Mesenteric fat pad (tissue), 1 donor: ENCODE measurements around the gene SEMA3A. TPM values are rescaled to one million over a fixed set of nuclear protein-coding genes. Genes with fewer than 3 reads are reported as not detected.
"Not testable (repeated sequence)": the region's sequence is repeated elsewhere in the genome, so short reads cannot be mapped to it uniquely, and the experiment has no call there.

Source experiments
- DNase-seq: peaks from one replicate; pipeline ENCODE4 v3.0.0-alpha.2; 2020; ENCODE audit warnings: low spot score
- long read RNA-seq: library from polyadenylated mRNA; unstranded; transcript quantifications from one replicate; pipeline ENCODE4 v2.0.0, GENCODE V29; 2020
- total RNA-seq: library from RNA; stranded (reverse); fragmentation: NEBNext Ultra II Directional; extraction: Animal tissue kit (Norgen Biotek cat#: 25700); gene quantifications from one replicate; pipeline ENCODE4 v1.2.1, GENCODE V29; 2021
- donor health status: DM: yes; HTN: yes; CAD: no.

SEMA3A gene
- 10.2 TPM for total RNA-seq
- long read RNA-seq, full-length matches to known transcripts, result 1 of 9 reads
- long read RNA-seq, partial matches to known transcripts, result 2 of 9 reads
- long read RNA-seq, other reads (novel, unspliced or antisense), result 6 of 9 reads

DNA sequence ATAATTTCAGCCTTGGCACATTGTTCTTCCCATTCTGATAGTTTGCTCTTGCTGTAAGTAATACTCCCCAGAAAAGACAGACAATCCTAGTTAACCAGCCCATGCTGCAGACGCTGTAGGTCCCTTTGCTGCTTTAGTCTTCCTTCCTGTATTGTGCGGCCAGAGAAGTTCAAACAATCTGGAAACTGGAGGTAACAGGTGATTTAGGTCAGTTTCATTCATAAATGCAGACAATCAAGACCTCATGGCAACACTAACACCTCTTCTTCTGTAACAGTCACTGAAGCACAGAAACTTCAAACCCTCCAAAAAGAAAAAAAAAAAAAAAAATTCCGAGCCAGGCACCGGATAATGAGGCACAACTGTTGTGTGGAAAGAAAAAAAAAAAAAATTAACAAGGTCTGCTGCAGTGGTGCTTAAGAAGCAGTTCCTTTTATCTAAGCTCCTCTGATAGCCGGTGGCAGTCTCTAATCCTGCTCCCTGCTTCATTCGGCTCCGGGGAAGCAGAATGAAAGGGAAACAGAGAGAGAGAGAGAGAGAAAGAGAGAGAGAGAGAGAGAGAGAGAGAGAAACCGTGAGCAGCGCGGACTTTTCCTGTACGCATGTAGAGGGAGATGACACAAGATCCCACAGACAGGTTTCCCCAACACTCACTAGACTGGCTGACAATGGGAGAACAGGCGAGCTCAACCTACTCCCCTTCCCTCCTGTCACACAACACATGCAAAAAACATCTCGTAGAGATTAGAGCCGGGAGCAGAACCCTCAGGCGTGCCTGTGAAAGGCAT is at the start of gene SEMA3A:
Gene SEMA3A (minus strand): TSS at position 306 of the 788 bp plus-strand sequence. CDS start 203 bp downstream, at position 103.
- DNase-seq, result no peak

GRCh38 chr7:84243037-84243436 is 48.4 kb upstream of the SEMA3A start:
- not testable (repeated sequence) for DNase-seq

- no peak for DNase-seq
These were observed 44.0 kb upstream of the SEMA3A start for GRCh38 chr7:84238596-84238995.

GRCh38 chr7:84237533-84238173 is 43.1 kb upstream of the SEMA3A start:
- no peak for DNase-seq

GRCh38 chr7:84236398-84236797 is 41.8 kb upstream of the SEMA3A start:
- DNase-seq, result no peak

DNA sequence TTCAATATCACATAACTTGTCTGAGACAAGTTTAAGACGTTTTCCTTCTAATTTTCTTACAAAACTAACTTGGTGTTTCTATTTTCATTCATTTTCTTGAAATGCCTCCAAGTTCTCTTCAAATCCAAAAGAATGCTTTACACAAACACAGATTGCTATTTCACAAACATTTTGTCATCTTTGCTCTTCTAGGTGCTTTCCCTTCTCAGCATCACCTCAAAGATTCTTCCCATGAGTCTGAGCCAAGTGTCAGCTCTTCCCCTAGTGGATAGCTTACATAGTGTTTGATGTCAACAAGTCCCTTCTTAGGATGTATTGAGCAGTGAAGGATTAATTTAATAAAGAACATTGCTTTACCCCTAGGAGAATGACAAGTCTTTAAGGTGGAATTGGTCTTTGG is 38.1 kb upstream of the SEMA3A start:
- DNase-seq, result no peak

DNA sequence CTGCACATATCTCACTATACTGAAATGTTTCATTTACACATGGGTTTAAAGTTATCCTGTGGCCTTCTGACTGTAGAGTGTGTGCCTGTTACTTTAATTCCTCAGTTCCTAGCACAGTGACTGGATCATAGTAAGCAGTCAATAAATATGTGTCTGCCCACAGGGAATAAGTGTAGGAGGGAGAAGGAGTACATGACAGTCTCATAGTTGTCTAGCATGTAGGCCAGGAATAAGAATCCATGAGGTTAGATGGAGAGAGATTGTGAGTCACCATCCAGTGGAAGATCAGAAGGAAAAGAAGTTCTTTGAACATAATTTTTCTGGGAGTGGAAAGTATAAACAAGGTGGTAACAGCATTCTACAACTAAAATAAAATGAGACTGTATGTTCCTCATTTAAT is 36.6 kb upstream of the SEMA3A start:
- DNase-seq, result no peak

DNA sequence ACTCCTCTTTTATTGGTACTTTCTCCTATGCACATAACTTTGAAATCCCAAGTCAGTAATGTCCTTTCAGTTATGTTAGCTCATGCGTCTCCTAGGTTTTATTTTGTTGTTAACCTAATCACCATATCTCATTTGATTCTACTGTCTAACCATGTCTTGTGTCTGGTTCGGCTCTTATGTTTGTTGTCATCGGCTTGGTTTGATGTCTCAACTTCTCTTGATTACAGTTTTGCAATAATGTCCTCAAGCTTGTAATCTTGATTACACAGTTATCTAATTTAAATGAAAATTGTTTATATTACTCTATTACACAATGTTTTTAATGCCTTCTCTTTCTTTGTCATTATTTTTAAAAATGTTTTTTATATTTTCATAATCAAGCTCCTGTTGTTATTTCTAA is 35.9 kb upstream of the SEMA3A start:
- DNase-seq, result no peak

- DNase-seq, result no peak
These were observed 33.9 kb upstream of the SEMA3A start for GRCh38 chr7:84228526-84228925.

GRCh38 chr7:84226759-84227158 is 32.2 kb upstream of the SEMA3A start:
- no peak for DNase-seq

DNA sequence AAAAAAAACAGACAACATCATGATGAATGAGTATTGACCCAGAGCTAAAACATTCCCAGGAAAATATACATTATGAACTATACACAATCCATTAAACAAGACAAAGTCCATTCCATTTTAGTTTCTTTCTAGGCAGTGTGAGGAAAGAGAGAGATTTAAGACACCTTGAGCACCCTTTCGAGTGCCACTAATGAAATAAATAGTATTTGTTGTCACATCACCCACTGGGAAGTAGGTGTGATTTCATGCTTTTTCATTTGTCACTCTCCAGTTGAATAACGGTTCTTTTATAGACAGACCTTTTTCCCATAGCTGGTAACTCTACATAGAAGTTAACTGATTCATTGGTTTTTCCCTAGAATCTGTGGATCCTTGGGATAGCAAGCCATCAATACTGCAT is 29.9 kb upstream of the SEMA3A start:
- DNase-seq, result no peak

DNA sequence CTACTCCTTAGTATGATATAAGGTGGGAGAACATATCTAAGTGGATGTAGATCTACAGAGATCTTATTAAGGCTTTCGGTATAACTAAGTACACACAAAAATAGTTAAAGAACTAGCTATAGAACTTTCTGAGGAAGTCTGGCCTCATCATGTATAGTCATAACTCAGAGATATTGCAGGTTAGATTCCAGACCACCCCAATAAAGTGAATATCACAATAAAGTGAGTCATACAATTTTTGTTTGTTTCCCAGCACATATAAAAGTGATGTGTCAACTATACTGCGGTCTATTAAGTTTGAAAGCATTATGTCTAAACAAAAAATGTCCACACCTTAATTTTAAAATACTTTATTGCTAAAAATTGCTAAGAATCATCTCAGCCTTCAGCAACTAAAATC is 24.7 kb upstream of the SEMA3A start:
- no peak for DNase-seq

GRCh38 chr7:84218681-84219080 is 24.1 kb upstream of the SEMA3A start:
- no peak for DNase-seq

- no peak for DNase-seq
These were observed 21.9 kb upstream of the SEMA3A start for GRCh38 chr7:84216472-84216871.

- not testable (repeated sequence) for DNase-seq
These were observed 20.2 kb upstream of the SEMA3A start for GRCh38 chr7:84214757-84215156.

DNA sequence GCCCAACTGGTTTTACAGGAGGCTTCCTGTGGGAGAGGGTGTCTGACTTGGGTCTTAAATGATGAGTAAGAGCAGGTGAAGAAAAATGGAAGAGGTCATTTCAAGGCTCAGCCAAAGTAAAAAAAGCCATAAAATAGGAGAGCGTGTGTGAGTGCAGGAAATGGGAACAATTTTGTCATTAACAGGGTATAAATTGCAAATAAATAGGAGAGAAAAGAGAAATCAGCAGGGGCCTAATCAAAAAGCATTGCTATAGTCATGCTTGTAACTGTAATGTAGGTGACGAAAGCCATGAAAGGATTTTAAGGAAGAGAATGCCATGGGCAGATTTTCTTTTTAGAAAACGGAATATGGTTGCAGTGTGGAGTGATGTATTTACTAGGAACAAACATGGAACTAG is 15.7 kb upstream of the SEMA3A start:
- DNase-seq, result no peak

GRCh38 chr7:84209006-84209405 is 14.4 kb upstream of the SEMA3A start:
- no peak for DNase-seq

DNA sequence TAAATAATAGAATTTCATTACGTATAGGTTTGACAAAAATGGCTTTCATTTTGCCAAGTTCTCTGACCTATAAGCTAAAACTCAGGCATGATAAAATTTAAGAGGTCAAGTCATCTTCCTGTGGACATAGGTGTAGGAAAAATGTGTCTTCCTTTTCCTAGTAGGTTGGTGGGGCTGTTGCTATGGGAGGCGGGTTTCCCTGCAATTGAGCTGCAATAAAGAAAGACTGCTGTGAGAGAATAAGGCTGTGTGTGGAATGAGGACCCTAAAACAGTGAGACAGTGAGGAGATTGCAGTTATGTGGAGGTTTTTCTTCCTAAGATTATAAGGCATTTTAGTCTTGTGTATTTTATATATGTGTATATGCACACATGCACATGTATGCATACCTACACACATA is 13.0 kb upstream of the SEMA3A start:
- DNase-seq, result no peak

DNA sequence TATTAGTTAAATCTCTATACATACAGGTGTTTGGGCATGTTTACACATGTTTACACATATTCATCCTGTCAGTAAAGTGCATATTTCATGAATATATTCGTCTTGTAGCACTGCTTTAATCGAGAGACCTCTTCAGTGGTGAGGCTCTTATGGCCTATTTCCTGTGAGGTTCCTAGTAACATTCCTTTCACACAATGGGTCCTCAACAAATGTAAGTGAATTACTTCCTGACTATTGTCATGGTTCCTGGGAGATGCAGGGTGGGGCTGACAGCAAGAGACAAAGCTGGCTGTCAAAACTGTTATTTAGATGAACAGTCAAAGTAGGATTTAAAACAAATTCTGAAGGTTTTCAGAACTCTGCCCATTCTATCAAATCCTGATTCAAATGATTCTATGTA is 12.4 kb upstream of the SEMA3A start:
- no peak for DNase-seq

DNA sequence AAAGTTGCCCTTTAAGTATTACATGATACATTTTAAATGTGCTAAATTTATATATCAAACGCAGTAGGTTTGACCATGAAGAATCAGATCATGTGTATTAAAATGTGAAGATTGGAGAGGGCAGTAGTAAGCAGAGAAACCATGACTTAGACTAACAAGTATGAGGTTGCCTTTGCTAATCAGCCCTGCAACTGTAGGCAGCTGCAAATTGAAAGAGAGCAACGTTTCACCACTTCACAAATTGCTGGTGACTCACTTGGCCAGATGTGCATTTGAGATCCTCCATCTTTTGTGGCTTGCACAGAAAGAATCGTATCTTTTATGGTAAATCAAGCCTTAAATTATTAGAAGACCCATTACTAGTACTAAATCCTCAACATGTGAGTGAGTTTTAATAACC is 10.1 kb upstream of the SEMA3A start:
- DNase-seq, result no peak

- DNase-seq, result no peak
These were observed 8.3 kb upstream of the SEMA3A start for GRCh38 chr7:84202855-84203254.

DNA sequence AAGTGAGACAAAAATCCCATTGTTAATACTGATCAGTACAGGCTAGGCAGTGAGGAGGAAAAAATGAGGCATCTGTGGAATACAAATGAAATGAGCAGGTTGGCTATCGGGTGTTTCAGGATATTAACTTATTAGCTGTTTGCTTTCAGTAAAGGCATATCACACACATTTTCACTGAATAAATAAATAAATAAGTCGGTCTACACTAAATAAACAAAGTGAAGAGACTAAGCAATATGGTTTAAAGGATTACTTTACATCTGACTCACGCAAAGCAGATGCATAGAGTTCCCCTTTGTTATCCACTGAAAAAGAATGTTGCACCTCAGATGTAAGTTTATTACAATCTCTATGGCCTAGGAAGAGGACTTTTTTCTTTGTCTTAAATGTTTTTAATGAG is 6.3 kb upstream of the SEMA3A start:
- no peak for DNase-seq

DNA sequence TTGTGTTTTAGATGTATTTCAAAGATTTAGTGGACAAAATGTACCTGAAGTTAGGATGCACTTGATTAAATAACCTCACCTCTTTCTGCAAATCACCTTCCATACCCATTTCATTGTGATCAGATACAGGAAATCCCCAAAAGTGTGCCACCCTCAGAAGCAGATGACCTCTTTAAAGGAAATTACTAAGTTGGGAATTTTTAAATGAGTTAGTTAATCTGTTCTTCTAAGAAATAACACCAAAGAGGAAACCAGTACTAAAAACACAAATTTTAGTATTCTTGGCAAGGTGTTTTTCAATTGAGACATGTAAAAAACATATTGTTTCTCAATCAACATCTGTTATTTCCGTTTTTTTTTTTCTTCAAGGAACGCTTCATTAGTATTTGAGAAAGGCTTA is 4.6 kb upstream of the SEMA3A start:
- DNase-seq, result no peak
